ENCODE data around the gene SPON1.
"Not testable (repeated sequence)": the region's sequence is repeated elsewhere in the genome, so short reads cannot be mapped to it uniquely, and the experiment has no call there.

Gene SPON1

GRCh38 chr11:14042686-14043465 is 80.4 kb downstream of the SPON1 start:
- no peak for DNase-seq

GRCh38 chr11:14044916-14045315 is 82.4 kb downstream of the SPON1 start:
- no peak for DNase-seq

- DNase-seq: no peak
Measured at GRCh38 chr11:14045417-14045816, 82.9 kb downstream of the SPON1 start.

GRCh38 chr11:14052198-14052597 is 89.7 kb downstream of the SPON1 start:
- no peak for DNase-seq

GRCh38 chr11:14054116-14055107 is 91.9 kb downstream of the SPON1 start:
- DNase-seq: no peak

GRCh38 chr11:14055936-14056335 is 93.4 kb downstream of the SPON1 start:
- DNase-seq: no peak

GRCh38 chr11:14058061-14058460 is 95.5 kb downstream of the SPON1 start:
- DNase-seq: no peak

- no peak for DNase-seq
Measured at GRCh38 chr11:14059491-14059890, 97.0 kb downstream of the SPON1 start.

GRCh38 chr11:14061721-14062120 is 99.2 kb downstream of the SPON1 start:
- no peak for DNase-seq

- peak in 1 of 2 donors; percentile 22 for DNase-seq
Measured at GRCh38 chr11:14065141-14065540, 102.6 kb downstream of the SPON1 start.

GRCh38 chr11:14065681-14066080 is 103.2 kb downstream of the SPON1 start:
- DNase-seq: no peak

- no peak for DNase-seq
Measured at GRCh38 chr11:14067686-14068085, 105.2 kb downstream of the SPON1 start.

- DNase-seq: no peak
Measured at GRCh38 chr11:14070896-14071295, 108.4 kb downstream of the SPON1 start.

GRCh38 chr11:14073849-14074476 is 111.4 kb downstream of the SPON1 start:
- DNase-seq: no peak

GRCh38 chr11:14075118-14076078 is 112.9 kb downstream of the SPON1 start:
- DNase-seq: peak; percentile 51 to 66

GRCh38 chr11:14079011-14079410 is 116.5 kb downstream of the SPON1 start:
- DNase-seq: no peak

GRCh38 chr11:14079797-14080196 is 117.3 kb downstream of the SPON1 start:
- DNase-seq: no peak

GRCh38 chr11:14081581-14082231 is 119.2 kb downstream of the SPON1 start:
- no peak for DNase-seq

- no peak for DNase-seq
Measured at GRCh38 chr11:14082338-14082737, 119.8 kb downstream of the SPON1 start.

- DNase-seq: not testable (repeated sequence)
Measured at GRCh38 chr11:14088861-14089260, 126.3 kb downstream of the SPON1 start.

GRCh38 chr11:14089690-14090462 is 127.4 kb downstream of the SPON1 start:
- no peak for DNase-seq

All from stimulated activated CD4-positive, alpha-beta T cell treated with anti-CD3 and anti-CD28 coated beads, Interleukin-2, amount 100 ng/mL, for 24 hours (primary cell).